GM19238 (cell line): Measurements from ENCODE around the gene RNU11.
"Not testable (repeated sequence)": the region's sequence is repeated elsewhere in the genome, so short reads cannot be mapped to it uniquely, and the experiment has no call there.

ENCODE experiments used
- DNase-seq: peaks from one replicate; pipeline ENCODE4 v3.0.0; 2011; ENCODE audit warnings: low spot score; ENCODE audit not compliant: insufficient read length

Gene RNU11

GRCh38 chr1:28663871-28664470 is 15.6 kb downstream of the RNU11 start:
- DNase-seq = no peak

- DNase-seq = no peak
Observed at GRCh38 chr1:28666806-28667205, 18.4 kb downstream of the RNU11 start.

GRCh38 chr1:28668191-28668955 is 20.0 kb downstream of the RNU11 start, which contains the start of gene GMEB1:
GMEB1 (plus strand) TSS chr1:28668784; CDS start chr1:28683613, 14,829 bp downstream.
- DNase-seq = peak; percentile 88

GRCh38 chr1:28668956-28669723 is 20.7 kb downstream of the RNU11 start:
- peak; percentile 86 for DNase-seq

GRCh38 chr1:28671254-28671780 is 22.9 kb downstream of the RNU11 start:
- DNase-seq = no peak

- DNase-seq = not testable (repeated sequence)
Observed at GRCh38 chr1:28672971-28673370, 24.6 kb downstream of the RNU11 start.

GRCh38 chr1:28675924-28676257 is 27.5 kb downstream of the RNU11 start:
- no peak for DNase-seq

- DNase-seq = no peak
Observed at GRCh38 chr1:28680151-28680550, 31.8 kb downstream of the RNU11 start.

- no peak for DNase-seq
Observed at GRCh38 chr1:28682840-28683239, 34.4 kb downstream of the RNU11 start.

- DNase-seq = no peak
Observed at GRCh38 chr1:28684937-28685336, 36.5 kb downstream of the RNU11 start.

GRCh38 chr1:28691627-28692026 is 43.2 kb downstream of the RNU11 start:
- DNase-seq = not testable (repeated sequence)
